ENCODE results near the gene KCNA10.

GRCh38 chr1:110483308-110483685, 35.7 kb downstream of the KCNA10 start:
- TF ChIP-seq, protein P1, sequence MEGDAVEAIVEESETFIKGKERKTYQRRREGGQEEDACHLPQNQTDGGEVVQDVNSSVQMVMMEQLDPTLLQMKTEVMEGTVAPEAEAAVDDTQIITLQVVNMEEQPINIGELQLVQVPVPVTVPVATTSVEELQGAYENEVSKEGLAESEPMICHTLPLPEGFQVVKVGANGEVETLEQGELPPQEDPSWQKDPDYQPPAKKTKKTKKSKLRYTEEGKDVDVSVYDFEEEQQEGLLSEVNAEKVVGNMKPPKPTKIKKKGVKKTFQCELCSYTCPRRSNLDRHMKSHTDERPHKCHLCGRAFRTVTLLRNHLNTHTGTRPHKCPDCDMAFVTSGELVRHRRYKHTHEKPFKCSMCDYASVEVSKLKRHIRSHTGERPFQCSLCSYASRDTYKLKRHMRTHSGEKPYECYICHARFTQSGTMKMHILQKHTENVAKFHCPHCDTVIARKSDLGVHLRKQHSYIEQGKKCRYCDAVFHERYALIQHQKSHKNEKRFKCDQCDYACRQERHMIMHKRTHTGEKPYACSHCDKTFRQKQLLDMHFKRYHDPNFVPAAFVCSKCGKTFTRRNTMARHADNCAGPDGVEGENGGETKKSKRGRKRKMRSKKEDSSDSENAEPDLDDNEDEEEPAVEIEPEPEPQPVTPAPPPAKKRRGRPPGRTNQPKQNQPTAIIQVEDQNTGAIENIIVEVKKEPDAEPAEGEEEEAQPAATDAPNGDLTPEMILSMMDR (conservative IDR thresholded peaks at IDR 0.05; ENCODE audit: low read depth, low read length), result no peak
- TF ChIP-seq EZH2 (IDR thresholded peaks at IDR 0.05; ENCODE audit: borderline replicate concordance, low read depth, low read length, poor library complexity, severe bottlenecking), result no peak

All from A673 (cell line).